ENCODE results near the gene FRS3. TPM values are rescaled to one million over a fixed set of nuclear protein-coding genes. Genes with fewer than 3 reads are reported as not detected.
A peak's percentile ranks its signal among the peaks of the same experiment; 100 is the strongest.

Gene FRS3
- total RNA-seq, 1 experiment from 2014 or later: 9.5 TPM

GRCh38 chr6:41786451-41787218, 6.9 kb upstream of the FRS3 start:
- peak overlapping the region; percentile 81 for H3K4me3 ChIP-seq (ENCODE audit: low read length)
- peaks cover 23% of the 10 kb centered on the region for H3K79me2 ChIP-seq (ENCODE audit: low read length)
- H3K27ac ChIP-seq (ENCODE audit: low read length): peak overlapping the region; percentile 80
- peak overlapping the region; percentile 68 for H3K4me2 ChIP-seq (ENCODE audit: low read depth, low read length, poor library complexity, severe bottlenecking)
- H2AFZ ChIP-seq (ENCODE audit: low read length): peak overlapping the region; percentile 69; the same call in 1 of the 2 replicates
- peaks cover 5% of the 10 kb centered on the region; the same call in 1 of the 2 replicates for H4K20me1 ChIP-seq (ENCODE audit: insufficient read depth, low read depth, low read length)
- H3K9me2 ChIP-seq (replicated peaks; ENCODE audit: insufficient read depth, low read length): no peaks in the 10 kb centered on the region
- no peaks in the 10 kb centered on the region for H3K9me3 ChIP-seq (ENCODE audit: low read length)
- H3K9ac ChIP-seq (ENCODE audit: low read length): peak overlapping the region; percentile 89
- H3K27me3 ChIP-seq (ENCODE audit: low read length): no peaks in the 10 kb centered on the region
- H3K4me1 ChIP-seq (ENCODE audit: low read length): peaks cover 33% of the 10 kb centered on the region
- H3K36me3 ChIP-seq (ENCODE audit: insufficient read depth, low read length): peaks cover 22% of the 10 kb centered on the region; the same call in 1 of the 2 replicates
- DNase-seq: peak; percentile 95

- no peak for DNase-seq
- Histone ChIP-seq H3K4me3 (ENCODE audit: low read length) (peak overlapping the region; percentile 81), H3K27ac (ENCODE audit: low read length) (no peak overlapping the region), H3K27me3 (ENCODE audit: low read length) (no peaks in the 10 kb centered on the region), H3K79me2 (ENCODE audit: low read length) (peaks cover 23% of the 10 kb centered on the region), H3K9me2 (replicated peaks; ENCODE audit: insufficient read depth, low read length) (no peaks in the 10 kb centered on the region), H3K4me1 (ENCODE audit: low read length) (peaks cover 41% of the 10 kb centered on the region), H3K9me3 (ENCODE audit: low read length) (no peaks in the 10 kb centered on the region), H4K20me1 (ENCODE audit: insufficient read depth, low read depth, low read length) (peaks cover 5% of the 10 kb centered on the region; the same call in 1 of the 2 replicates), H3K4me2 (ENCODE audit: low read depth, low read length, poor library complexity, severe bottlenecking) (peak overlapping the region; percentile 68), H2AFZ (ENCODE audit: low read length) (0 out of 2 replicates have a peak overlapping the region, but pooled peaks have one; percentile 16), H3K9ac (ENCODE audit: low read length) (peak overlapping the region; percentile 89), H3K36me3 (ENCODE audit: insufficient read depth, low read length) (peaks cover 21% of the 10 kb centered on the region; the same call in 1 of the 2 replicates)
These were observed 6.2 kb upstream of the FRS3 start for GRCh38 chr6:41785689-41786450.

GRCh38 chr6:41785254-41785653, 5.6 kb upstream of the FRS3 start:
- Histone ChIP-seq H3K9me3 (ENCODE audit: low read length) (no peaks in the 10 kb centered on the region), H3K9ac (ENCODE audit: low read length) (no peak overlapping the region), H3K4me3 (ENCODE audit: low read length) (no peak overlapping the region), H3K4me2 (ENCODE audit: low read depth, low read length, poor library complexity, severe bottlenecking) (peak overlapping the region; percentile 68), H3K79me2 (ENCODE audit: low read length) (peaks cover 23% of the 10 kb centered on the region), H4K20me1 (ENCODE audit: insufficient read depth, low read depth, low read length) (peaks cover 5% of the 10 kb centered on the region; the same call in 1 of the 2 replicates), H3K4me1 (ENCODE audit: low read length) (peaks cover 43% of the 10 kb centered on the region), H2AFZ (ENCODE audit: low read length) (no peak overlapping the region), H3K27me3 (ENCODE audit: low read length) (no peaks in the 10 kb centered on the region), H3K9me2 (replicated peaks; ENCODE audit: insufficient read depth, low read length) (no peaks in the 10 kb centered on the region), H3K36me3 (ENCODE audit: insufficient read depth, low read length) (peaks cover 15% of the 10 kb centered on the region; the same call in 1 of the 2 replicates), H3K27ac (ENCODE audit: low read length) (no peak overlapping the region)
- DNase-seq: no peak

GRCh38 chr6:41784581-41785171, 5.0 kb upstream of the FRS3 start:
- H3K4me1 ChIP-seq (ENCODE audit: low read length): peaks cover 43% of the 10 kb centered on the region
- no peaks in the 10 kb centered on the region for H3K27me3 ChIP-seq (ENCODE audit: low read length)
- H3K4me3 ChIP-seq (ENCODE audit: low read length): no peak overlapping the region
- no peak overlapping the region for H2AFZ ChIP-seq (ENCODE audit: low read length)
- H3K79me2 ChIP-seq (ENCODE audit: low read length): peaks cover 19% of the 10 kb centered on the region
- DNase-seq: peak; percentile 54
- no peak overlapping the region for H3K4me2 ChIP-seq (ENCODE audit: low read depth, low read length, poor library complexity, severe bottlenecking)
- no peak overlapping the region for H3K27ac ChIP-seq (ENCODE audit: low read length)
- H3K36me3 ChIP-seq (ENCODE audit: insufficient read depth, low read length): peaks cover 9% of the 10 kb centered on the region; the same call in 1 of the 2 replicates
- no peaks in the 10 kb centered on the region for H3K9me2 ChIP-seq (replicated peaks; ENCODE audit: insufficient read depth, low read length)
- peaks cover 5% of the 10 kb centered on the region; the same call in 1 of the 2 replicates for H4K20me1 ChIP-seq (ENCODE audit: insufficient read depth, low read depth, low read length)
- H3K9me3 ChIP-seq (ENCODE audit: low read length): no peaks in the 10 kb centered on the region
- no peak overlapping the region for H3K9ac ChIP-seq (ENCODE audit: low read length)

GRCh38 chr6:41783106-41783780, 3.5 kb upstream of the FRS3 start:
- Histone ChIP-seq H3K4me2 (ENCODE audit: low read depth, low read length, poor library complexity, severe bottlenecking) (no peak overlapping the region), H2AFZ (ENCODE audit: low read length) (no peak overlapping the region), H3K36me3 (ENCODE audit: insufficient read depth, low read length) (no peaks in the 10 kb centered on the region), H3K9me3 (ENCODE audit: low read length) (no peaks in the 10 kb centered on the region), H3K9ac (ENCODE audit: low read length) (no peak overlapping the region), H3K4me3 (ENCODE audit: low read length) (no peak overlapping the region), H3K27me3 (ENCODE audit: low read length) (no peaks in the 10 kb centered on the region), H3K4me1 (ENCODE audit: low read length) (peaks cover 41% of the 10 kb centered on the region), H3K79me2 (ENCODE audit: low read length) (peaks cover 16% of the 10 kb centered on the region), H4K20me1 (ENCODE audit: insufficient read depth, low read depth, low read length) (peaks cover 5% of the 10 kb centered on the region; the same call in 1 of the 2 replicates), H3K27ac (ENCODE audit: low read length) (no peak overlapping the region), H3K9me2 (replicated peaks; ENCODE audit: insufficient read depth, low read length) (no peaks in the 10 kb centered on the region)
- DNase-seq: no peak

- Histone ChIP-seq H3K9ac (ENCODE audit: low read length) (peak overlapping the region; percentile 79), H3K27ac (ENCODE audit: low read length) (no peak overlapping the region), H3K4me2 (ENCODE audit: low read depth, low read length, poor library complexity, severe bottlenecking) (peak overlapping the region; percentile 94), H3K9me2 (replicated peaks; ENCODE audit: insufficient read depth, low read length) (no peaks in the 10 kb centered on the region), H4K20me1 (ENCODE audit: insufficient read depth, low read depth, low read length) (peaks cover 5% of the 10 kb centered on the region; the same call in 1 of the 2 replicates), H3K4me3 (ENCODE audit: low read length) (peak overlapping the region; percentile 78; the same call in 1 of the 2 replicates), H3K4me1 (ENCODE audit: low read length) (peaks cover 46% of the 10 kb centered on the region), H3K27me3 (ENCODE audit: low read length) (no peaks in the 10 kb centered on the region), H3K36me3 (ENCODE audit: insufficient read depth, low read length) (no peaks in the 10 kb centered on the region), H3K79me2 (ENCODE audit: low read length) (peaks cover 10% of the 10 kb centered on the region), H2AFZ (ENCODE audit: low read length) (no peak overlapping the region), H3K9me3 (ENCODE audit: low read length) (no peaks in the 10 kb centered on the region)
- no peak for DNase-seq
These were observed 1.6 kb upstream of the FRS3 start for GRCh38 chr6:41781366-41781730.

GRCh38 chr6:41780551-41781365, 1.1 kb upstream of the FRS3 start, which contains the start of gene PRICKLE4:
TSS of gene PRICKLE4 (plus strand) at chr6:41780782. CDS start at chr6:41783474, 2,692 bp downstream.
- peaks cover 10% of the 10 kb centered on the region for H3K79me2 ChIP-seq (ENCODE audit: low read length)
- H3K9me3 ChIP-seq (ENCODE audit: low read length): no peaks in the 10 kb centered on the region
- no peak within 1 kb of the TSS for H3K27ac ChIP-seq (ENCODE audit: low read length)
- no peak for DNase-seq
- H3K36me3 ChIP-seq (ENCODE audit: insufficient read depth, low read length): no peaks in the 10 kb centered on the region
- peak within 1 kb of the TSS; percentile 94 for H3K9ac ChIP-seq (ENCODE audit: low read length)
- no peaks in the 10 kb centered on the region for H3K27me3 ChIP-seq (ENCODE audit: low read length)
- peaks cover 5% of the 10 kb centered on the region; the same call in 1 of the 2 replicates for H4K20me1 ChIP-seq (ENCODE audit: insufficient read depth, low read depth, low read length)
- peak within 1 kb of the TSS; percentile 83 for H2AFZ ChIP-seq (ENCODE audit: low read length)
- peaks cover 41% of the 10 kb centered on the region for H3K4me1 ChIP-seq (ENCODE audit: low read length)
- peak within 1 kb of the TSS; percentile 96 for H3K4me2 ChIP-seq (ENCODE audit: low read depth, low read length, poor library complexity, severe bottlenecking)
- H3K4me3 ChIP-seq (ENCODE audit: low read length): peak within 1 kb of the TSS; percentile 93
- H3K9me2 ChIP-seq (replicated peaks; ENCODE audit: insufficient read depth, low read length): no peaks in the 10 kb centered on the region

Data from Karpas-422 (cell line).